Activated B cell treated with CpG ODN at 0.5 μM for 24 hours (primary cell): Measurements from ENCODE around the gene KLHL6. TPM values are rescaled to one million over a fixed set of nuclear protein-coding genes. Genes with fewer than 3 reads are reported as not detected.

Experiments used
- ATAC-seq: fragments of 200-7000 bp; cut with Tn5 transposase; one replicate; pipeline ENCODE4 v1.10.0; 2021; ENCODE audit warnings: low read depth, mild to moderate bottlenecking, moderate library complexity
- CTCF ChIA-PET: fragments of 350-600 bp; sonication (Branson Sonifier 250); formaldehyde crosslinking; loops from one replicate; lab custom pipeline; 2021; ENCODE audit warnings: antibody characterized with exemption; lab: Charles Lee
- POLR2A ChIA-PET: fragments of 350-600 bp; sonication (Branson Sonifier 250); formaldehyde crosslinking; loops from one replicate; lab custom pipeline; 2021; ENCODE audit warnings: antibody characterized with exemption; lab: Charles Lee
- DNase-seq: peaks from one replicate; pipeline ENCODE4 v3.0.0; 2022
- H3K27ac Mint-ChIP-seq: one replicate; pipeline ENCODE4 v1.8.0; 2020; ENCODE audit warnings: mixed read lengths
- H3K27me3 Mint-ChIP-seq: one replicate; pipeline ENCODE4 v1.8.0; 2021; ENCODE audit warnings: mixed read lengths
- H3K36me3 Mint-ChIP-seq: one replicate; pipeline ENCODE4 v1.8.0; 2021; ENCODE audit warnings: low read depth, mixed read lengths
- H3K4me1 Mint-ChIP-seq: one replicate; pipeline ENCODE4 v1.8.0; 2021; ENCODE audit warnings: mixed read lengths
- H3K4me3 Mint-ChIP-seq: one replicate; pipeline ENCODE4 v1.8.0; 2020; ENCODE audit warnings: mild to moderate bottlenecking, mixed read lengths
- H3K9me3 Mint-ChIP-seq: one replicate; pipeline ENCODE4 v1.8.0; 2020; ENCODE audit warnings: mixed read lengths
- intact Hi-C: fragments of 100-400 bp; cut with micrococcal nuclease; formaldehyde crosslinking; loops from one replicate; pipeline ENCODE4 v1.15.1; 2024
- total RNA-seq: library from RNA; stranded (reverse); gene quantifications from 2 replicates; pipeline ENCODE4 v1.2.3, GENCODE V29; 2022
- TF ChIP-seq, protein P1 (sequence below): fragments of 200-600 bp; IDR thresholded peaks from one replicate; pipeline ENCODE4 v1.8.0; 2022; ENCODE audit warnings: antibody characterized with exemption, mild to moderate bottlenecking

KLHL6 gene
- total RNA-seq, 1 donor from 2014 or later, result 41.7 TPM

DNA sequence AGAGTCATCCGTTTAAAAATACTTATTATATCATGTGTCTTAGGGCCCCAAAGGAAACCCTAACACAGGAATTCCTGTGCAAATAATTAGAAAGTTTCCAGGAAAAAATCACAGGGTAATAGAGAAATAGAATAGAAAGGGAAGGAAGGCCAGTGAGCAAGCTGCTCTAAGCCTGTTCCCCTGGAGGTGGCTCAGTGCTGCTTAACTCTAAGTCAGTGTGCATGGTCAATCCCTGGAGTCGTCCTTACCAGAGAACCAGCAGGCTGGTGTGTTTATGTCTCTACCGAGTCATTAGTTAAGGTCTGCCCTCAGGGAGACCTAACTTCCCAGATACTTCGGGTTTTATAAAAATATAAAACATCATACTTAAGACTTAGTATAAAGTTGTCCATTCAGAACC, 106.1 kb downstream of the KLHL6 start:
- CTCF ChIA-PET, result no interaction called here
- H3K27me3 Mint-ChIP-seq, result no peaks in the 10 kb centered on the region
- no peak for DNase-seq
- TF ChIP-seq, protein P1, sequence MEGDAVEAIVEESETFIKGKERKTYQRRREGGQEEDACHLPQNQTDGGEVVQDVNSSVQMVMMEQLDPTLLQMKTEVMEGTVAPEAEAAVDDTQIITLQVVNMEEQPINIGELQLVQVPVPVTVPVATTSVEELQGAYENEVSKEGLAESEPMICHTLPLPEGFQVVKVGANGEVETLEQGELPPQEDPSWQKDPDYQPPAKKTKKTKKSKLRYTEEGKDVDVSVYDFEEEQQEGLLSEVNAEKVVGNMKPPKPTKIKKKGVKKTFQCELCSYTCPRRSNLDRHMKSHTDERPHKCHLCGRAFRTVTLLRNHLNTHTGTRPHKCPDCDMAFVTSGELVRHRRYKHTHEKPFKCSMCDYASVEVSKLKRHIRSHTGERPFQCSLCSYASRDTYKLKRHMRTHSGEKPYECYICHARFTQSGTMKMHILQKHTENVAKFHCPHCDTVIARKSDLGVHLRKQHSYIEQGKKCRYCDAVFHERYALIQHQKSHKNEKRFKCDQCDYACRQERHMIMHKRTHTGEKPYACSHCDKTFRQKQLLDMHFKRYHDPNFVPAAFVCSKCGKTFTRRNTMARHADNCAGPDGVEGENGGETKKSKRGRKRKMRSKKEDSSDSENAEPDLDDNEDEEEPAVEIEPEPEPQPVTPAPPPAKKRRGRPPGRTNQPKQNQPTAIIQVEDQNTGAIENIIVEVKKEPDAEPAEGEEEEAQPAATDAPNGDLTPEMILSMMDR, result no peak
- peaks cover 16% of the 10 kb centered on the region for H3K4me1 Mint-ChIP-seq
- no peaks in the 10 kb centered on the region for H3K9me3 Mint-ChIP-seq
- no peak overlapping the region for H3K4me3 Mint-ChIP-seq
- POLR2A ChIA-PET, result no interaction called here
- ATAC-seq, result no peak
- intact Hi-C loops, result no loop called here
- H3K36me3 Mint-ChIP-seq, result peaks cover 23% of the 10 kb centered on the region
- H3K27ac Mint-ChIP-seq, result no peak overlapping the region

DNA sequence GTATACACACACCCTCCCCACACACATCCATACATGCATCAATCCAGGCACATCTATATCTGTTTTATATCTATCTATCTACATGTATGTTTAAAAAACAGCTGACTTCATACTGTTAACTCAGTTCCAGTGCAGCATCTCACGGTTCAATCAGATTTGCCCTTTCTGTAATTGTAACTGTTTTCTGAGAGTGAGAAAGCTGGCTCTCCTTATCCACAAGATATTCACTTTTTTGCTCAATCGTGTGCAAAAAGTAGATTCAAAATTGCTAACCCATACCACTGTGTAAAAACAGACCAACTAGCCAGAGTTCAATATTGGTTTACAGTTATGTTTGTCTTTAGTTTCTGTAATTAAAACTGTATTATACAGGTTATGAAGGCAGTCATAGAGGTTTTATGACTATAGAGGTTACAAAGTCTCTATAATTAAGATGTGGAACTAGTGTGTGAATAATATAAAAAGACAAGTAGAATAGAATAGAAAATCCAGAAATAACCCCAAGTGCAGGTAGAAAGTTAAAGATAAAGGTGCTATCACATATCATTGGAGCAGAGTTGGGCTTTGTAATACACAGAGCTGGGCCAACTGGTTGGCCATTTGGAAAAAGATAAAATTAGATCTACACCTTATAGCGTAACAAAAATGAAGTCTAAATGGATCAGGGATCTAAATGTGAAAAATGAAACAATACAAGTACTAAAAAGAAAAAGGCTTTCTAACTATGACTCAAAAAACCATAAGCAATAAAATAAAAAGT, 107.0 kb downstream of the KLHL6 start:
- no peak overlapping the region for H3K27ac Mint-ChIP-seq
- intact Hi-C loops, result no loop called here
- CTCF ChIA-PET, result interaction anchor here (1.4 kb wide), 1 partner anchor 319 kb away, joined by 4 read pairs; no protein-coding TSS in a partner anchor

DNA sequence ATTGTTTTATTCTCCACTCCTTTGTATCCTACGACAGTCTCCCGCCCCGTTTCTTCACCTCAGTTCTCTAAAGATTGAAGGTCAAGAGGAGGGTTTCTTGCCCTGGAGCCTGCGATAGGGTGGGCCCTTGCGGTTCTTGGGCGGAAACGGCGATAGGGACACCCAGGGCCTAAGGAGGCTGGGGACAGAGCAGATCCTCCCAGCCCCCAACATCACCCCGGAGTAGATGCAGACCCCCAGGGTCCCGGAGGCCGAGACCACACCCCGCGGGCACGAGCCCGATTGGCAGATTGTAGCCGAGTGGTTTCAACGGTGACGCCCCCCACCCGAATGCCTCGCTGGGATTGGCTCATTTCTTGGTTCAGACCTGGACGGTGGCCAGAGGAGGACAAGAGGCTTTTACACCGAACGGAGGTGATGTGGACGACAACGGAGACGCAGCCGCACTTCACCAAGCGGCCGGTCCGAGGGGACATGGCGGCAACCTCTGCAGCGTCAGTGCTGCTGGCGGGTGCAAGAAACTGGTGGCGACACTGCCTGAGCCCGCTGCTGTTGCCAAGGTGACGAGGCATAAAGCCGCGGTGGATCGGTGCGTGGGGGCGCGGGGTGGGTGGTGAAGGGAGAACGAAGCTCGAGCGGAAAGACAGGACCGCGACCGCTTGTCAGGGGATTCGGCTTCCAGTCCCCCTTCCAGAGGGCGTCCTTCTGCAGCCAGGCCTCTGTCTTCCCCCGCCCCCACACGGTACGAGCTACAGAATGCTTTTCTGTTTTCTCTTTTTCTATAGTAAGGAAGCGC, 108.1 kb downstream of the KLHL6 start:
- DNase-seq (peak; percentile 68), ATAC-seq (peak; percentile 95)
- Mint-ChIP-seq H3K36me3 (peaks cover 16% of the 10 kb centered on the region), H3K4me3 (peak overlapping the region; percentile 95), H3K9me3 (peaks cover 12% of the 10 kb centered on the region), H3K27ac (peak overlapping the region; percentile 81), H3K4me1 (peaks cover 16% of the 10 kb centered on the region), H3K27me3 (no peaks in the 10 kb centered on the region)
- CTCF ChIA-PET, result interaction anchor here (0.6 to 1.4 kb wide), 2 partner anchors 144 to 320 kb away, joined by 3 to 4 read pairs; no protein-coding TSS in a partner anchor
- POLR2A ChIA-PET, result interaction anchor here (0.6 to 1.9 kb wide), 3 partner anchors 19 to 263 kb away, joined by 3 to 7 read pairs (median 3); partner anchors contain the start of gene MCF2L2
- TF ChIP-seq, protein P1, result no peak
- intact Hi-C loops, result loop anchor here (1.0 to 2.0 kb wide), 3 partner anchors 11 to 188 kb away; partner anchors contain the start of genes KLHL24 and MCF2L2

More for the DNA sequence above, 107.0 kb downstream of the KLHL6 start:
- TF ChIP-seq, protein P1, result no peak
- POLR2A ChIA-PET, result interaction anchor here (1.9 kb wide), 1 partner anchor 21 kb away, joined by 7 read pairs; the partner anchor contains the start of gene MCF2L2
- DNase-seq (no peak), ATAC-seq (no peak)
- Mint-ChIP-seq H3K4me1 (peaks cover 16% of the 10 kb centered on the region), H3K4me3 (peak overlapping the region; percentile 95), H3K27me3 (no peaks in the 10 kb centered on the region), H3K9me3 (peaks cover 3% of the 10 kb centered on the region), H3K36me3 (peaks cover 19% of the 10 kb centered on the region)

DNA sequence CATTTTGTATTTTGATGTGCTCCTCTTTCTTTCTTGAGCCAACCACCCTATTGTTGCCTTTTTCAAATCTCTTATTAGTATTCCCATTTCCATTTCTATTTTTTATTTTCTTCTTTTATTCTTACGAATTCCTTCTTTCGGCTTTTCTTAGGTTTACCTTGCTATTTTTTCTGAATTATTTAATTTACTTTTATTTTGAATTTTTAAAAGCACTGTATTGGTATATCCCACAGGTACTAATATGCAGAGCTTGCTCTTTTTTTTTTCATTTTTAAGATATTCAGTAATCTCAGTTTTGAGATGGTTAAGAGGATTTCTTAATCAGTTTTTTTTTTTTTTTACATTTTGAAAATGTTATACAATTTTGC, 108.7 kb downstream of the KLHL6 start:
- H3K27ac Mint-ChIP-seq, result peak overlapping the region; percentile 81
- DNase-seq (no peak), ATAC-seq (no peak)
- H3K9me3 Mint-ChIP-seq, result peaks cover 17% of the 10 kb centered on the region
- peaks cover 11% of the 10 kb centered on the region for H3K36me3 Mint-ChIP-seq
- TF ChIP-seq, protein P1, result no peak
- peaks cover 16% of the 10 kb centered on the region for H3K4me1 Mint-ChIP-seq
- ChIA-PET CTCF (interaction anchor here (0.6 kb wide), 1 partner anchor 145 kb away, joined by 3 read pairs; no protein-coding TSS in a partner anchor), POLR2A (interaction anchor here (1.9 kb wide), 1 partner anchor 19 kb away, joined by 7 read pairs; the partner anchor contains the start of gene MCF2L2)
- intact Hi-C loops, result loop anchor here (1.0 to 2.0 kb wide), 3 partner anchors 11 to 188 kb away; partner anchors contain the start of genes KLHL24 and MCF2L2
- H3K27me3 Mint-ChIP-seq, result no peaks in the 10 kb centered on the region
- peak overlapping the region; percentile 95 for H3K4me3 Mint-ChIP-seq
